Measurements from ENCODE around the gene FRMD8.

GRCh38 chr11:65454696-65455456, 68.4 kb downstream of the FRMD8 start:
- no peak for TF ChIP-seq RAD21 (IDR thresholded peaks at IDR 0.05; ENCODE audit: low read length)
- peak; percentile 86 for TF ChIP-seq POLR2A (IDR thresholded peaks at IDR 0.05; ENCODE audit: low read depth, low read length)
- peak; percentile 14; the same call in 1 of the 2 replicates for TF ChIP-seq CTCF (conservative IDR thresholded peaks at IDR 0.05; ENCODE audit: low read depth, low read length)
- TF ChIP-seq MXI1 (IDR thresholded peaks at IDR 0.05; ENCODE audit: borderline replicate concordance, low read depth, low read length) = no peak
- TF ChIP-seq RFX5 (IDR thresholded peaks at IDR 0.05; ENCODE audit: low read depth, low read length) = no peak
- TF ChIP-seq CEBPB (IDR thresholded peaks at IDR 0.05; ENCODE audit: low read depth, low read length) = no peak
- no peak for TF ChIP-seq FOS (IDR thresholded peaks at IDR 0.05; ENCODE audit: low read depth, low read length)
- no peak for TF ChIP-seq MAFK (IDR thresholded peaks at IDR 0.05; ENCODE audit: low read depth, low read length)
- TF ChIP-seq USF2 (IDR thresholded peaks at IDR 0.05; ENCODE audit: low read depth, low read length) = peak; percentile 33

Measured in IMR-90 (cell line).